Heart right ventricle (tissue), 16 donors: ENCODE results near the gene BTG4. TPM values are rescaled to one million over a fixed set of nuclear protein-coding genes. Genes with fewer than 3 reads are reported as not detected.
A peak's percentile ranks its signal among the peaks of the same experiment; 100 is the strongest.

Experiments
- ATAC-seq, 8 donors: fragments of 200-7000 bp; cut with Tn5 transposase; one replicate each; pipeline ENCODE4 v1.9.1; 2020; ENCODE audit warnings: mild to moderate bottlenecking in 8 of 8, moderate library complexity in 8 of 8, moderate number of reproducible peaks in 1 of 8
- DNase-seq, 2 donors: peaks; one replicate each; pipeline ENCODE4 v3.0.0-alpha.2; 2020
- H3K27ac ChIP-seq, 10 donors: fragments of 200-600 bp; sonication (generic) in 2 of 10; one replicate each; pipeline versions ENCODE4 v1.5.0 to v1.8.0; 2020 to 2022; ENCODE audit warnings: mild to moderate bottlenecking in 3 of 10
- H3K27me3 ChIP-seq, 7 donors: fragments of 200-600 bp; one replicate each; pipeline ENCODE4 v1.8.0; 2021 to 2022; ENCODE audit warnings: mild to moderate bottlenecking in 2 of 7
- H3K36me3 ChIP-seq, 9 donors: fragments of 200-600 bp; sonication (generic) in 1 of 9; one replicate each; pipeline versions ENCODE4 v1.5.0 to v1.8.0; 2020 to 2022; ENCODE audit warnings: mild to moderate bottlenecking in 2 of 9
- H3K4me1 ChIP-seq, 9 donors: fragments of 200-600 bp; sonication (generic) in 1 of 9; one replicate each; pipeline versions ENCODE4 v1.5.0 to v1.8.0; 2020 to 2022; ENCODE audit warnings: mild to moderate bottlenecking in 4 of 9
- H3K4me3 ChIP-seq, 10 donors: fragments of 200-600 bp; sonication (generic) in 2 of 10; one replicate each; pipeline versions ENCODE4 v1.5.0 to v1.8.0; 2020 to 2022; ENCODE audit warnings: mild to moderate bottlenecking in 7 of 10, moderate library complexity in 2 of 10
- H3K9me3 ChIP-seq, 11 donors: fragments of 200-600 bp in 10 of 11; sonication (generic) in 2 of 11; one replicate each; pipeline versions ENCODE4 v1.5.0 to v1.8.0; 2013 to 2022; ENCODE audit warnings: mild to moderate bottlenecking in 2 of 11, control low read depth in 1 of 11, moderate library complexity in 1 of 11
- CTCF ChIP-seq, 9 donors: fragments of 200-600 bp; sonication (generic) in 2 of 9; IDR thresholded peaks; one replicate each; pipeline versions ENCODE4 v1.5.0 to v1.8.0; 2021 to 2022; ENCODE audit warnings: antibody characterized with exemption in 9 of 9, mild to moderate bottlenecking in 5 of 9, moderate library complexity in 1 of 9
- WGBS, 2 donors: extraction: QIAGEN DNeasy Blood & Tissue Kit; methylation state at CpG; one replicate each; pipeline ENCODE4 v1.1.7; 2013; ENCODE audit warnings: inconsistent platforms in 1 of 2; 5-methylcytosine and 5-hydroxymethylcytosine counted together
- intact Hi-C, 10 donors: fragments of 100-400 bp; cut with DNase I; formaldehyde crosslinking; loops; one replicate each; pipeline versions ENCODE4 v1.11.1 to v1.14.2; 2022
- polyA plus RNA-seq, 2 donors: library from polyadenylated mRNA; stranded (reverse); fragments of 200-250 nt; gene quantifications; one replicate each; pipeline ENCODE4 v1.2.3, GENCODE V29; 2013
- total RNA-seq, 10 donors: library from RNA; stranded (reverse); fragmentation: NEBNext Ultra II Directional in 3 of 10; extraction: Animal tissue kit (Norgen Biotek cat#: 25700) in 3 of 10; gene quantifications; one replicate each; pipeline versions ENCODE4 v1.2.1 to v1.2.4, GENCODE V29; 2021 to 2023
- donor health status: Arrhythmogenic right ventricular cardiomyopathy.
- donor health status: ischemic (EF 13 %, LVEDD 7.1; RV severe dilation, severe dysfunction).
- donor health status: healthy with polysubstance abuse.
- donor health status: DM: no; HTN: yes; CAD: no.
- donor health status: DM: no; HTN: no; CAD: no.
- donor health status: ischemic (EF 25% LVEDD 6.9; RV normal size, moderate dysfunction).
- donor health status: ischemic (EF 25% LVEDD 5.7; RV mildly dilated, moderate dysfunction).
- donor health status: healthy.
- donor health status: DM: yes; HTN: yes; CAD: no.
- donor health status: Ischemic cardiomyopathy.
- donor health status: ischemic (EF 35%, LVEDD 5.7; RV mildly dilated, moderate dysfunction).
- donor health status: nonischemic (EF 11% LVEDD 7.7; RV severe dilation, severe dysfunction).
- donor health status: DM: yes; HTN: yes; CAD: no.
- donor health status: PGD.
- donor health status: ischemic (EF 29% LVEDD 5.4; RV normal size, mild dysfunction).
- donor health status: nonischemic (EF 23%, LVEDD 6.1; RV moderate dilation, normal function).

The BTG4 gene
- total and polyA plus RNA-seq, 12 donors: not detected

GRCh38 chr11:111469200-111469599 lies 43.0 kb downstream of the BTG4 start:
- Histone ChIP-seq H3K4me1 (peaks cover 0 to 11% (median 6%) of the 10 kb centered on the region in 9 donors), H3K27ac (peak overlapping the region in 3 of 10 donors; percentile 11 to 55 (median 28)), H3K4me3 (no peak overlapping the region), H3K36me3 (no peaks in the 10 kb centered on the region), H3K9me3 (peaks cover 0 to 4% (median 0%) of the 10 kb centered on the region in 11 donors), H3K27me3 (no peaks in the 10 kb centered on the region)
- TF ChIP-seq CTCF (IDR thresholded peaks at IDR 0.05): no peak
- ATAC-seq (peak in 1 of 8 donors; percentile 34), DNase-seq (no peak)
- intact Hi-C loops: no loop called here
- 46 to 50% methylated on average over 4 of the region's 4 CpGs for WGBS, 2 donors

GRCh38 chr11:111466615-111467014 lies 45.6 kb downstream of the BTG4 start:
- H3K27me3 ChIP-seq: peaks cover 0 to 8% (median 0%) of the 10 kb centered on the region in 7 donors
- no peak overlapping the region for H3K27ac ChIP-seq
- ATAC-seq (no peak), DNase-seq (no peak)
- H3K4me3 ChIP-seq: no peak overlapping the region
- no peaks in the 10 kb centered on the region for H3K36me3 ChIP-seq
- no peaks in the 10 kb centered on the region for H3K9me3 ChIP-seq
- peaks cover 0 to 11% (median 6%) of the 10 kb centered on the region in 9 donors for H3K4me1 ChIP-seq
- intact Hi-C loops: no loop called here
- TF ChIP-seq CTCF (IDR thresholded peaks at IDR 0.05): no peak

- intact Hi-C loops: no loop called here
- no peak for TF ChIP-seq CTCF (IDR thresholded peaks at IDR 0.05)
- 63 to 69% methylated on average over 1 of the region's 1 CpG for WGBS, 2 donors
- ATAC-seq (no peak), DNase-seq (no peak)
- no peak overlapping the region for H3K27ac ChIP-seq
- H3K36me3 ChIP-seq: no peaks in the 10 kb centered on the region
- no peaks in the 10 kb centered on the region for H3K9me3 ChIP-seq
- peaks cover 0 to 11% (median 6%) of the 10 kb centered on the region in 9 donors for H3K4me1 ChIP-seq
- H3K27me3 ChIP-seq: peaks cover 0 to 17% (median 4%) of the 10 kb centered on the region in 7 donors
- no peak overlapping the region for H3K4me3 ChIP-seq
Observed at GRCh38 chr11:111465400-111465799, 46.8 kb downstream of the BTG4 start.

GRCh38 chr11:111463276-111463675 lies 48.9 kb downstream of the BTG4 start:
- no peak overlapping the region for H3K27ac ChIP-seq
- TF ChIP-seq CTCF (IDR thresholded peaks at IDR 0.05): no peak
- no peaks in the 10 kb centered on the region for H3K36me3 ChIP-seq
- H3K4me3 ChIP-seq: no peak overlapping the region
- intact Hi-C loops: no loop called here
- 93 to 94% methylated on average over 4 of the region's 4 CpGs for WGBS, 2 donors
- no peak for ATAC-seq
- H3K4me1 ChIP-seq: no peaks in the 10 kb centered on the region
- no peak for DNase-seq
- H3K9me3 ChIP-seq: no peaks in the 10 kb centered on the region
- H3K27me3 ChIP-seq: peaks cover 0 to 32% (median 16%) of the 10 kb centered on the region in 7 donors
